Fibroblast of skin of scalp (primary cell): ENCODE results near the gene NOS3.

ENCODE experiments used
- DNase-seq: peaks from one replicate; pipeline ENCODE4 v3.0.0-alpha.2; 2013

Gene NOS3

GRCh38 chr7:150980663-150981062 is 10.2 kb upstream of the NOS3 start:
- DNase-seq: no peak

GRCh38 chr7:150981644-150982043 is 9.2 kb upstream of the NOS3 start:
- DNase-seq: no peak

DNA sequence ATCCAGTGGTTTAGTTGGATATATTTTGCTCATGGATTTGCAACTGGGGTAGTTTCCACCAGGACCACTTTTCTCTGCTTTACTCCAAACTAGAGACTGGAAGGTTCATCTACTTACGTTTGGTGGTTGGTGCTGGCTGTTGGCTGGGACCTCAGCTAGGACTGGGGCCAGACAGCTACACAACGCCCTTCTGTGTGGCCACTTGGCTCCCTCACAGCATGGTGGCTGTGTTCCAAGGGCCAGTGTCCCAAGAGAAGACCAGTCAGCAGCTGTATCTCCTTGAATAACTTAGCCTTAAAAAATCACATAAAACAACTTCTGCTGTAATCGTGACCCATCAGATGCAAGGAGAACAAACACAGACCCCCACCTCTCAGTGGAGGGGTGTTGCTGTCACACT is 8.5 kb upstream of the NOS3 start:
- no peak for DNase-seq

DNA sequence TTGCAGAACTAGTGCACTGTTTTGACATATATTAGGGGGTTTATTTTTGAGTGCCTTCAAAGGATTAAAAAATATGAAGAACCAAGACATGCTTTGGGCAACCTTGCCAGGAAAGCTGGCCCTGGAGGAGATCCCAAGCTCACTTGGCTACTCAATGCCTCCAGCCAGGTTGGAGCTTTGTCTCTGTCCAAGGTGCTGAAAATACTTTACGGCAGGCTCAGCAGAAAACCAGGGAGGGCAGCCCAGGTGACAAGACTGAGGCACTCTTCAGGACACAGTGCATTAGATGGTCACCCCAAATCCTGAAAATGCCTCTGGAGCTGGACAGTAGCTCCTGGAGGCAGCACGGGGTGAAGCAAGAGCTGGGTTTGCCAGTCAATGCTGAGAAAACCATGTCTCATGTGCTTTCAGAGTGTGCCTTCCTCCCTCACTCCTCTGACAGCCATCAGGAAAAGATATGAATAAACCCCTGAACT is 6.9 kb upstream of the NOS3 start:
- DNase-seq: peak; percentile 35

- no peak for DNase-seq
These were observed 4.7 kb upstream of the NOS3 start for GRCh38 chr7:150986099-150986512.

DNA sequence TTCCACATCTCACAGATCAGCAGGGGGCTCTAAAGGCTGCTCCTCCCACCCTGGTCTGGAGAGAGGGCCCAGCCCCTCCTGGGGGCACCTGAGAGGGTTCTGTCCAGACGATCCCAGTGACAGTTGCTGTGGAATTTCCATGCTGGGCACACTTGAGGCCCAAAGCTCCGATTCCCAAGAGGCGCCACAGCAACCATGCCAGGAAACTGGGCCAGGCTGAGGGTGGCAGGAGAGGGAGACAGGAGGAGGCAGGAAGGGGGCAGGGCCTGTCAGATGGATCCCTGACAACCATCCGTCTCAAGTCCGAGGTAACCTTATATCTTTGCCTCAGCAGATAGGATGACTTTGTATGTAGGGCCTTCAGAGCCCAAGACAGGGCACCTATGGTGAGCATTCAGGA is 4.3 kb upstream of the NOS3 start:
- no peak for DNase-seq

DNA sequence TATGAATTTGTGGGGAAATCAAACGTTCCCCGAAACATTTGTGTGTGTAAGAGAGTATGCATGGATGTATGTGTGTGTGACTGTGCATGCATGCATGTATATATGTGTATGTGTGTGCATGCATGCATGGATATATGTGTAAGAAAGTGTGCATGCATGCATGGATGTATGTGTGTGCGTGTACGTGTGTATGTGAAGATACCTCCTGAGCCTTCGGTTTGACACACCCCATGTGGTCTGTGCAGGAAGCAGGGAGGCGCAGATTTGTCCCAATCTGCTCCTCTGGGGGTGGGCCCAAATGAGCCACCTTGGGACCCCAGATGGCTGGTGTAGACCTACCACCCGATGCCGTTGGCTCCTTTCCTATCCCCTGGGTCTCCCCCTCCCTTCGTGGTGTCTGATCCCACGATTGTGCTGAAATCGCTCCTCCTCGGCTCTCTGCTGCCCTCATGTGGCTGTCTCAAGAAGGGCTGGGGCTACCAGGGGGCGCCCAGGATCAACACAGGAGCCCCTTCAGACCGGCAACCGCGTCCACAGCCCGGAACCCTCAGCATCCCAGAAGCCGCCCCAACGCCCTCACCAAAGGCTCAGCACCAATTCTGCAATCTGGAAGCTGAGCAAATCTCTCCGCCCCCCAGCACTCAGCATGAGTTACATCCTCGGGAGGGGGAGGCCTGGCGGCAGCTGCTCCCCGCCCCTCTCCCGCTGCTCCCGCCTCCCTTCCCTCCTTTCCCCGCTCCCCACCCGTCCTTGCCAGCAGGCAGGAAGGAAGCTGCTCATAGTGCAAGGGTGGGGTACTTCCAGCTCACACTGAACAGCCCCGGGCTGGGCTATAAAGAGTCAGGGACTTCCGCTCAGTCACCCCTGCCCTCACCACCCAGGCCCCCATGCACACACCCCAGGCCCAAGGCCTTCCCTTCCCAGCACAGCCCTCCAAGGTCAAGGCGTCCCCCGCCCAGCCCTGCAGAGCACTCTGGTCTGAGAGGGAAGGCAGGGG is 2.3 kb upstream of the NOS3 start:
- DNase-seq: peak; percentile 37

- DNase-seq: no peak
These were observed 1.4 kb upstream of the NOS3 start for GRCh38 chr7:150989456-150989855.

DNA sequence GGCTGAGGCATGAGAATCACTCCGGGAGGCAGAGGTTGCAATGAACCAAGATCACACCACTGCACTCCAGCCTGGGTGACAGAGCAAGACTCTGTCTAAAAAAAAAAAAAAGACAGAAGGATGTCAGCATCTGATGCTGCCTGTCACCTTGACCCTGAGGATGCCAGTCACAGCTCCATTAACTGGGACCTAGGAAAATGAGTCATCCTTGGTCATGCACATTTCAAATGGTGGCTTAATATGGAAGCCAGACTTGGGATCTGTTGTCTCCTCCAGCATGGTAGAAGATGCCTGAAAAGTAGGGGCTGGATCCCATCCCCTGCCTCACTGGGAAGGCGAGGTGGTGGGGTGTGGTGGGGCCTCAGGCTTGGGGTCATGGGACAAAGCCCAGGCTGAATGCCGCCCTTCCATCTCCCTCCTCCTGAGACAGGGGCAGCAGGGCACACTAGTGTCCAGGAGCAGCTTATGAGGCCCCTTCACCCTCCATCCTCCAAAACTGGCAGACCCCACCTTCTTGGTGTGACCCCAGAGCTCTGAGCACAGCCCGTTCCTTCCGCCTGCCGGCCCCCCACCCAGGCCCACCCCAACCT is 1.3 kb downstream of the NOS3 start:
- DNase-seq: no peak

GRCh38 chr7:150992833-150993302 is 2.1 kb downstream of the NOS3 start:
- DNase-seq: peak; percentile 23

- DNase-seq: no peak
These were observed 2.7 kb downstream of the NOS3 start for GRCh38 chr7:150993511-150993910.

DNA sequence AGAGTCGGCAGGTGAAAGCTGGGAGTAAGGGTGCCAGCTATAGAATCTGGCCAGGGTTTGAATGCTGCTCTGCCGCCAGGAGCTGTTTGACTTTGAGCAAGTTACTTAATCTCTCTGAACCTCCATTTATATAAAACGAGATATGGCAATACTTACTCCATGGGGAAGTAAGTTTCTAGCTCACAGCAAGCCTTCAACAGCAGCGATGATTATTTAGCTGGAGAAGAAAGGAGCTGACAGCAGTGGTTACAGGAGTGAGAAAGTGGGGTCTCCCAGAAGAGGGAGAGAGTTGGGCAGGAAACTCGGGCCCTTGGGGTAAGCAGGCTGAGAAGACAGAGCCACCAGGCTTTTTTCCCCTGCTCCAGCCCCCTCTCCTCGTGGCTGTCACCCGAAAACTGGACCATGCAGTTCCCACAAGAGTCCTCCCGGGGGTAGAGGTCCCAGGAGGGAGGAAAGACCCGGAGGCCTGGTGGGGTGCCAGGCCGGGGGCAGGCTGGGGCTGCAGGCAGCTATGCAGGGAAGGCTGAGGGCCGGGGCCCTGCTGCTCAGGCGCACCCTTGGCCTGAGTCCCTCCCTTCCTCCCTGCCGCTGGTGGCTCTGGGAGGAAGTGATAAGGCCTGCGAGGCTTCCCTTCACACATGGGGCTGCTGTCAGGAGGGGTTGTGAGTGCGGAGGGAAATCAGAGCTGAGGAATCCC is 3.5 kb downstream of the NOS3 start:
- DNase-seq: no peak

DNA sequence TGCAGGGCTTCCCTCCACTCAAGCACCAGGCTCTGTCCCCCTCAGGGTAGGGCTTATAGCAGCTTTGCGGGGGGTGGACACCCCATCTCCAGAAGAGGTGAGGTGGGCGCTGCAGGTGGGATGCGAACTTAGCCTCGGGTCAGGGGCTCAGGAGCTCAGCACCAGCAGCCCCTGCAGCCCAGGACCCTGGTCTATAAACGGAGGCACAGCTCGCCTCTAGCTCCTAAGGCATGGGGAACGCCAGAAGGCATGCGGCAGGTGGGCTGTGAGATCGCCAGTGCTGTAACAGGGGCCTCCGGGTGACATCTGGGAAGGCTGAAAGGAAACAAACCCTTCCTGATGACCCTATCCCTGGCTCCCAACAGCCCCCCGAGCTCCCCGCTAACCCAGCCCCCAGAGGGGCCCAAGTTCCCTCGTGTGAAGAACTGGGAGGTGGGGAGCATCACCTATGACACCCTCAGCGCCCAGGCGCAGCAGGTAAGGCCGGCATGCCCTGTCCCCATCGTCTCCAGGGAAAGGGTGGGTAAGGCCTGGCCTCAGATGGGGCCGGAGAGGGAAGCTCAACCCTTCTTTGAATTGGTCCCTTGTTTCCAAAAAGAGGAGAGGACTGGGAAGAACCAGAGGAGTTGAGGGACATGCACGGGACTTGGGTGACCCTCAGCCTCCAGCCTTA is 4.2 kb downstream of the NOS3 start:
- DNase-seq: no peak

- DNase-seq: no peak
These were observed 5.7 kb downstream of the NOS3 start for GRCh38 chr7:150996376-150997074.

- DNase-seq: no peak
These were observed 6.3 kb downstream of the NOS3 start for GRCh38 chr7:150997075-150997511.

GRCh38 chr7:150997817-150998216 is 7.0 kb downstream of the NOS3 start:
- no peak for DNase-seq

DNA sequence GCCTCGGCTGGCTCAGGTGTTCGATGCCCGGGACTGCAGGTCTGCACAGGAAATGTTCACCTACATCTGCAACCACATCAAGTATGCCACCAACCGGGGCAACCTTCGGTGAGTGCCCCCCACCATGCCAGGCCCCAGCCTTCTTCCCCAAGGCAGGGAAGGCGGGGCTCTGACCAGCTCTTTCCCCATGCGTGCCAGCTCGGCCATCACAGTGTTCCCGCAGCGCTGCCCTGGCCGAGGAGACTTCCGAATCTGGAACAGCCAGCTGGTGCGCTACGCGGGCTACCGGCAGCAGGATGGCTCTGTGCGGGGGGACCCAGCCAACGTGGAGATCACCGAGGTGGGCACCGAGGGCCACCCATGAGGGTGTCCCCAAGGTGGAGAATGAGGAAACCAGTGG is 7.5 kb downstream of the NOS3 start:
- DNase-seq: no peak

GRCh38 chr7:150999001-150999400 is 8.2 kb downstream of the NOS3 start:
- no peak for DNase-seq

DNA sequence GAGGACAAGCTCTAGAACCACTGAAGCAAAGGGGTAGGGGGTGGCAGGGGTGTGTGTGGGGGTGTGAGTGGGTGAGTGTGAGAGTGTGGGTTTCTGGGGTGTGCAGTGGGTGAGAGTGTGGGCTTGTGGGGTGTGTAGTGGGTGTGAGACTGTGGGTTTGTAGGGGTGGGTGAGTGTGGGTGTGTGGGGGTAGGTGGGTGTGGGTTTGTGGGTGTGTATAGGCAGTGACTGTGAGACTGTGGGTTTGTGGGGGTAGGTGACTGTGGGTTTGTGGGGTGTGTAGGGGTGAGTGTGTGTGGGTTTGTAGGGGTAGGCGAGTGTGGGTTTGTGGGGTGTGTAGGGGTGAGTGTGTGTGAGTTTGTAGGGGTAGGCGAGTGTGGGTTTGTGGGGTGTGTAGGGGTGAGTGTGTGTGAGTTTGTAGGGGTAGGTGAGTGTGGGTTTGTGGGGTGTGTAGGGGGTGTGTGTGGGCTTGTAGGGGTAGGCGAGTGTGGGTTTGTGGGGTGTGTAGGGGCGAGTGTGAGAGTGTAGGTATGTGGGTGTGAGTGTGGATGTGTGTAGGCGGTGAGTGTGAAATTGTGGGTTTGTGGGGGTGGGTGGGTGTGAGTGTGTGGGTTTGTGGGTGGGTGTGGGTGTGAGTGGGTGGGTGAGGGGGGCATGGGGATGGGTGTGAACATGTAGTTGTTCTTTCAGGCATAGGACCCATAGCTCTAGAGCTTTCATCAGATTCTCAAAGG is 8.8 kb downstream of the NOS3 start:
- DNase-seq: no peak

- DNase-seq: no peak
These were observed 10.2 kb downstream of the NOS3 start for GRCh38 chr7:151000897-151001495.

DNA sequence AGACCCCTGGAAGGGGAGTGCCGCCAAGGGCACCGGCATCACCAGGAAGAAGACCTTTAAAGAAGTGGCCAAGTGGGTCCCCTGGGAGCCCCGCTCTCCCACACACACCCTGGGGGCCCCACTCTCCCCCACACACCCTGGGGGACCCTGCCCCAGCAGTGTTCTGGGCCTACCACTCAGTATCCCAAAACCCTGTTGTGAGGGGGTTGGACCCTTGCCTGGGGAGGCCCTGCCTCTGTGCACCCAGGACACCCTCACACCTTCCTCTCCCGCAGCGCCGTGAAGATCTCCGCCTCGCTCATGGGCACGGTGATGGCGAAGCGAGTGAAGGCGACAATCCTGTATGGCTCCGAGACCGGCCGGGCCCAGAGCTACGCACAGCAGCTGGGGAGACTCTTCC is 10.7 kb downstream of the NOS3 start:
- DNase-seq: no peak
